ENCODE data around the gene ZNF460. TPM values are rescaled to one million over a fixed set of nuclear protein-coding genes. Genes with fewer than 3 reads are reported as not detected.

Gene ZNF460
- total RNA-seq, 2 experiments from 2014 or later = 62.5 to 94.7 TPM

- Histone ChIP-seq H3K36me3 (ENCODE audit: insufficient read depth, low read length) (peaks cover 54% of the 10 kb centered on the region), H2AFZ (ENCODE audit: low read length) (no peak overlapping the region), H3K27ac (ENCODE audit: low read depth, low read length, poor library complexity, severe bottlenecking) (no peak overlapping the region), H3K4me1 (ENCODE audit: insufficient read depth, low read length, poor library complexity, severe bottlenecking) (peaks cover 26% of the 10 kb centered on the region), H3K79me2 (ENCODE audit: insufficient read depth, low read depth, low read length) (peaks cover 72% of the 10 kb centered on the region), H3K9me3 (ENCODE audit: low read length) (no peaks in the 10 kb centered on the region), H4K20me1 (ENCODE audit: insufficient read depth, low read length) (peaks cover 14% of the 10 kb centered on the region; the same call in 1 of the 2 replicates), H3K4me3 (ENCODE audit: low read depth, low read length, poor library complexity, severe bottlenecking) (peak overlapping the region; percentile 88), H3K4me2 (ENCODE audit: low read length) (peak overlapping the region; percentile 87), H3K9me2 (ENCODE audit: insufficient read depth, low read length) (no peaks in the 10 kb centered on the region)
- ChIA-PET POLR2A (interaction anchor here (0.6 to 0.7 kb wide), 2 partner anchors 67 to 88 kb away, joined by 3 read pairs; no protein-coding TSS in a partner anchor), CTCF (ENCODE audit: unreplicated experiment) (no interaction called here)
- no peak for DNase-seq (ENCODE audit: low spot score)
- BruUV-seq (replicated peaks) = no TSS peak
- intact Hi-C loops (cut with micrococcal nuclease; ENCODE audit: unreplicated experiment) = loop anchor here (5.0 kb wide), 1 partner anchor 40 kb away; the partner anchor contains the start of gene ZNF543
- TF ChIP-seq EZH2phosphoT487 (IDR thresholded peaks at IDR 0.05; ENCODE audit: borderline replicate concordance, low read depth, low read length) = no peak
- TF ChIP-seq CTCF (conservative IDR thresholded peaks at IDR 0.05; ENCODE audit: low read length) = no peak
Measured at GRCh38 chr19:57282011-57282643, 1.8 kb downstream of the ZNF460 start.

GRCh38 chr19:57288373-57288772 lies 8.1 kb downstream of the ZNF460 start:
- Histone ChIP-seq H3K4me1 (ENCODE audit: insufficient read depth, low read length, poor library complexity, severe bottlenecking) (no peaks in the 10 kb centered on the region), H2AFZ (ENCODE audit: low read length) (no peak overlapping the region), H3K9me2 (ENCODE audit: insufficient read depth, low read length) (no peaks in the 10 kb centered on the region), H4K20me1 (ENCODE audit: insufficient read depth, low read length) (no peaks in the 10 kb centered on the region), H3K36me3 (ENCODE audit: insufficient read depth, low read length) (peaks cover 98% of the 10 kb centered on the region), H3K4me2 (ENCODE audit: low read length) (no peak overlapping the region), H3K79me2 (ENCODE audit: insufficient read depth, low read depth, low read length) (peaks cover 82% of the 10 kb centered on the region), H3K27ac (ENCODE audit: low read depth, low read length, poor library complexity, severe bottlenecking) (no peak overlapping the region), H3K4me3 (ENCODE audit: low read depth, low read length, poor library complexity, severe bottlenecking) (no peak overlapping the region), H3K9me3 (ENCODE audit: low read length) (peaks cover 7% of the 10 kb centered on the region)
- ChIA-PET CTCF (ENCODE audit: unreplicated experiment) (no interaction called here), POLR2A (interaction anchor here (0.6 kb wide), 2 partner anchors 10 to 882 kb away, joined by 4 to 5 read pairs; no protein-coding TSS in a partner anchor)
- intact Hi-C loops (cut with micrococcal nuclease; ENCODE audit: unreplicated experiment) = no loop called here
- no peak for DNase-seq (ENCODE audit: low spot score)
- TF ChIP-seq CTCF (conservative IDR thresholded peaks at IDR 0.05; ENCODE audit: low read length) = no peak
- no peak for TF ChIP-seq EZH2phosphoT487 (IDR thresholded peaks at IDR 0.05; ENCODE audit: borderline replicate concordance, low read depth, low read length)
- BruUV-seq (replicated peaks) = no TSS peak

- Histone ChIP-seq H3K4me2 (ENCODE audit: low read length) (no peak overlapping the region), H3K9me3 (ENCODE audit: low read length) (peaks cover 32% of the 10 kb centered on the region), H3K9me2 (ENCODE audit: insufficient read depth, low read length) (no peaks in the 10 kb centered on the region), H3K79me2 (ENCODE audit: insufficient read depth, low read depth, low read length) (peaks cover 83% of the 10 kb centered on the region), H3K4me1 (ENCODE audit: insufficient read depth, low read length, poor library complexity, severe bottlenecking) (no peaks in the 10 kb centered on the region), H4K20me1 (ENCODE audit: insufficient read depth, low read length) (no peaks in the 10 kb centered on the region), H3K4me3 (ENCODE audit: low read depth, low read length, poor library complexity, severe bottlenecking) (no peak overlapping the region), H3K36me3 (ENCODE audit: insufficient read depth, low read length) (peaks cover 100% of the 10 kb centered on the region), H3K27ac (ENCODE audit: low read depth, low read length, poor library complexity, severe bottlenecking) (no peak overlapping the region), H2AFZ (ENCODE audit: low read length) (no peak overlapping the region)
- DNase-seq (ENCODE audit: low spot score) = no peak
- TF ChIP-seq EZH2phosphoT487 (IDR thresholded peaks at IDR 0.05; ENCODE audit: borderline replicate concordance, low read depth, low read length) = no peak
- no peak for TF ChIP-seq CTCF (conservative IDR thresholded peaks at IDR 0.05; ENCODE audit: low read length)
- BruUV-seq (replicated peaks) = no TSS peak
- POLR2A ChIA-PET = no interaction called here
- CTCF ChIA-PET (ENCODE audit: unreplicated experiment) = no interaction called here
- intact Hi-C loops (cut with micrococcal nuclease; ENCODE audit: unreplicated experiment) = no loop called here
Measured at GRCh38 chr19:57290970-57291369, 10.7 kb downstream of the ZNF460 start.

All from OCI-LY7 (cell line).